H1 (cell line): ENCODE data around the gene CACNA2D4. TPM values are rescaled to one million over a fixed set of nuclear protein-coding genes. Genes with fewer than 3 reads are reported as not detected.

ENCODE experiments used
- EZH2 ChIP-seq: fragments of 200-600 bp; sonication (generic); IDR thresholded peaks from 2 replicates; pipeline ENCODE4 v1.7.1; 2012; ENCODE audit warnings: low read depth, mild to moderate bottlenecking, moderate library complexity, low read length, inconsistent platforms; ENCODE audit not compliant: severe bottlenecking
- ZNF274 ChIP-seq: IDR thresholded peaks from 2 replicates; pipeline ENCODE4 v1.7.0; 2012; ENCODE audit warnings: low read length, borderline replicate concordance; ENCODE audit errors: extremely low read depth
- polyA plus RNA-seq, 7 experiments: library from polyadenylated mRNA; depleted of rRNA in 3 of 7; stranded (reverse) in 5 of 7; unstranded in 2 of 7; fragments of >200 nt in 5 of 7; fragments of 200-250 nt in 2 of 7; gene quantifications; 1 replicate in 5 of 7; 2 replicates in 1 of 7; 4 replicates in 1 of 7; pipeline versions ENCODE4 v1.2.1 to v1.2.3, GENCODE V29; 2011 to 2013; ENCODE audit warnings: missing spikeins in 2 of 7, mixed read lengths in 2 of 7
- total RNA-seq: library from RNA; stranded (reverse); fragmentation: NEBNext Ultra II Directional; extraction: Animal tissue kit (Norgen Biotek cat#: 25700); gene quantifications from 2 replicates; pipeline ENCODE4 v1.2.1, GENCODE V29; 2021

The CACNA2D4 gene
- total and polyA plus RNA-seq, 2 of the 8 experiments (the other 6 are each of a cell fraction or from before 2014, with no cell fraction given): 0.44 to 0.88 TPM

GRCh38 chr12:1886396-1887008, 31.9 kb downstream of the CACNA2D4 start (continued):
- TF ChIP-seq ZNF274 (no peak), EZH2 (no peak)
- TF ChIP-seq, all 59 proteins: peak for 0
